ENCODE measurements around the gene EPB41L4A.

EPB41L4A gene

DNA sequence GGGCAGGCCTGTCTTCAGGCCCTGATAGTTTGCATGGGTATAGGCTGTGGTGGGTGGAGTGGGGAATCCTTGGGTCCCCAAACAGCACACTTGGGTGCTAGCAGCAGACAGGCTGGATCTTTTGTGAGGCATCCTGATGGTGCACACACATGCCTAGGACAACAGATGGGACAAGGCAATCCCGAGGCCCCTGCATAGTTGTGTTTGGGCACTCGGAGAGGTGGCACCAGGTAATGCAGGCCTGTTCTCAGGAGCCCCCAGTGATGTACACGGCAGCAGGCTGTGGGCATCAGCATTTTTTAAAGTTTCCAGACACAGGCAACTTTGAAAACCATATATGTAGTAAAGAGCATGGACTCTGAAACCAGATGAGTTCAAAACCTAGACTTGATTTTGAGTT lies 65.4 kb downstream of the EPB41L4A start:
- DNase-seq: no peak

DNA sequence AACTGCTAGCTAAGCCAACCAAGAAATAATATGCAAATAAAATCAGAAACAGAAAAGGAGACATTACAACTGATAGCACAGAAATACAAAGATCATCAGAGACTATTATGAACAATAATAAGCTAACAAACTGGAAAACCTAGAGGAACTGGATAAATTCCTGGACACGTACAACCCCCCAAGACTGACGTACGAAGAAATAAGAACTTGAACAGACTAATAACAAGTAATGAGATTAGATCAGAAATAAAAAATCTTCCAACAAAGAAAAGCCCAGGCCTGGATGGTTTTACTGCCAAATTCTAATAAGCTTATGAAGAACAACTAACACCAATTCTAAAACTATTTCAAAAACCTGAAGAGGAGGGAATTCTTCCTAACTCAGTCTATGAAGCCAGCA lies 67.9 kb downstream of the EPB41L4A start:
- DNase-seq: no peak

DNA sequence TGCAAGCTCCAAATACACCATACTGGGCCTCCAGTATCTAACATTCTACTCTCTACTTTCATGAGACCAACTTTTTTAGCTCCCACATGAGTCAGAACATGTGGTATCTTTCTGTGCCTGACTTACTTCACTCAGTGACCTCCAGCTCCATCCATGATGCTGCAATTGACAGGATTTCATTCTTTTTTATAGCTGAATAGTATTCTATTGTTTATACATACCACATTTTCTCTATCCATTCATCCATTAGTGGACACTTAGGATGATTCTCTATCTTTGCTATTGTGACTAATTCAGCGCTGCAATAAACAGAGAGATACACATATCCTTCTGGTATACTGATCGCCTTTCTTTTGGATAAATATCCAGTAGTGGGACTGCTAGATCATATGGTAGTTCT lies 68.5 kb downstream of the EPB41L4A start:
- no peak for DNase-seq

DNA sequence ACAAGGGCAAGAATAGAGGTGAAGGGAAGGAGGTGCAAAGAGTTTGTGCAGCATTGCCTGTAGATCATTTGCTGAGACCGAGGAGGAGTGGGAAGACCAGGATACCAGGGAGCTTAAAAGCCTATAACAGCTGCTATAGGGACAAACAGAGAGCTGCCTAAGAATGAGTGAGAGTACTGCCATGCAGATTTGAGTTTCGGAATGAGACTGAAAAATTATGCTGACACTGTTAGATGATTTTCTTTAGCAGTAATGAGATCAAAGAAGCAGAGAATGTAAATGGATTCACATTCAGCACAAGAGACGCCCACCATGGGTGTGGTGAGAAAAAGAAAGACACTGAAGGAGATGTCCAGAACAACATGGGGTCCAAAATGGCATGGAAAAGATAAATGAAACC lies 69.7 kb downstream of the EPB41L4A start:
- DNase-seq: no peak

DNA sequence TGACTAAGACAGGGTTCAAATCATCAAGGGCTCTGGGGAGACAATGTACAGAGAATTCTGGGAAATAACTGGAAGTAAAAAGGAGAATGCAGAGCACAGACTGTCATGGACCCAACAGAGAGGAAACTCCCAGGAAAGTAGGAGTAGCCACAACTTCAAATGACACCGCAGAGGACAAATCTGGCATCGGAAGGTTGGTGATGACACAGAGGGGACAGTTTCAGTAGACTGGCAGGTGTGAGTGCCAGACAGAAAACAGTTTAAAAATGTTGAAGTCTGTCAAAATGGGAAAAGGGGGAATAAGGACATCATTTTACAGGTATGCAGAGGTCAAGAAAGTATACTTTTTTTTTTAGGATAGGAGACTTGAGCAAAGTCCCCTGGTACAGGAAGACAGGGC lies 70.2 kb downstream of the EPB41L4A start:
- no peak for DNase-seq

DNA sequence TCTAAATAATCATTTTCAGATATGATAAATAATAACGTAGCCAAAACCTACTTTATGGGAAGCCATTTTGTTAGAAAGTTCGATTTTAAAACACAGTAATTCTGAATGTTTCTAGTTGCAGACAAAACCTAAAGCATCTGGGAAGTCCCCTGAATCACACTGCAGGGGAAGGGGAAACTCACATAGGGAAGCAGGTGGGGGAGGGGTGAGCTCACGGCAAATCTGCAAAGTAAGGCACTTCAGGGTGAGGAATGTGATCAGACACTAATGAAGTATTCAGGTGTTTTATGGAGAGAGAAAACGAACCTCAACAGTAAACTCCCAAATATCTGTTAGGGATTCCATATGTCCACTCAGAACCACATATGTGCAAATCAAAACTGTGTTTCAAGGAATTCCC lies 70.7 kb downstream of the EPB41L4A start:
- no peak for DNase-seq

DNA sequence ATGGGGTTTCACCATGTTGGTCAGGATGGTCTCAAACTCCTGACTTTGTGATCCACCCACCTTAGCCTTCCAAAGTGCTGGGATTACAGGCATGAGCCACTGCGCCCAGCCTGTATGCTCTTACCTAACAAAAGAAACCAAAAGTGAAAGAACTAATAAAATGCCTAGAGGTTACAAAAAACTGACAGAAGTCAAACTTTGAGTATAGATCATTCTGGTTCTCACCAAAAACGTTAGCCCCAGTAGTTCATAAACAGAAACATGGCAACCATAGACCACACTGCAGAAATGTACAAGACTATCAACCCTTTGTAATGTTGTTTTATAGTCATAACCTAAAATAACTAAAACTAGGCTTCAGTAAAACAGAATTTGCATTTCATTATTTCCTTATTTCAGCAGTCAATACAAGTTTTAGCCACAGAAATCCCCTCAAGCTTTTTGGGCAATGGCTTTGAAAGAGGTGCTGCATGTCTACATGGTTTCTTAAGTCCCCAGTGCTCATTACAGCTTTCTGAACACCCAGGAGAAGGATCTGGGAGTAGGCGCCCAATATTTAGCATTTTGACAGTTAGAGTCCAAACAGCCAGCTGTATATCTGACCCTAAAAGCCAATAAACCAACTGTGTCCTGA lies 72.5 kb downstream of the EPB41L4A start:
- no peak for DNase-seq

DNA sequence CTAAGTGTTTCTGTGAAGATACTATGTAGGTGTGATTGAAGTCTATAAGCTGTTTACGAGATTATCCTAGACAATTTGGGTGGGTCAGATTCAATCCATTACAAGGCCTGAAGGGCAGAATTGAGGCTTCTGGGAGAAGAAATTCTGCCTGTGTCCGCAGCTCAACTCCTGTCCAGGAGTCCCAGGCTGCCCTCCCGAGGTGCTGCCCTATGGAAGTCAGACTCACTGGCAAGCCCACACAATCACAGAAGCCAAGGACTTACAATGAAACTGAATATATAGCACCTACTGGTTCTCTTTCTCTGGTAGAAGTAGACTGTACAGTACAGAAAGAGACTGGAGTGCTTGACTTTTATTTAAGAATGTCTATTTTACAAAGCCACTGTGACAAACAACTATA lies 74.5 kb downstream of the EPB41L4A start:
- DNase-seq: no peak

DNA sequence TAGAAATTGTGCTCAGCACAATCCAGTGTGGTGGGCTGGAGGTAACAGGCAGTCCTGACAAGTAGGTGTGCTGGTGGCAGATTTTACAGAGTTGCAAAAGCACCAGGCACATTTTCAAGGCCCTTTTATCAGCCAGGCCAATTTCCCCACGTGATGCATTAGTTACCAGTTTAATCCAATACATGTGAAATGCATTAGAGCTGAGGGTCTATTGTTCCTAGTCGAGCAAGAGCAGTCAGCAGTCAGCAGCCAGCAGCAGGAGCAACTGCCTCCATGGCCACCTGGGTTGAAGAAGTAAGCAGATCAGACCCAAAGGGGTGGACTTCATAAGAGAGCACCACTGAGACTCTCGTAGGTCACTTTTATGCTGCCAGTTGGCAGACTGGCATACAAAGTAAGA lies 76.7 kb downstream of the EPB41L4A start:
- DNase-seq: no peak

DNA sequence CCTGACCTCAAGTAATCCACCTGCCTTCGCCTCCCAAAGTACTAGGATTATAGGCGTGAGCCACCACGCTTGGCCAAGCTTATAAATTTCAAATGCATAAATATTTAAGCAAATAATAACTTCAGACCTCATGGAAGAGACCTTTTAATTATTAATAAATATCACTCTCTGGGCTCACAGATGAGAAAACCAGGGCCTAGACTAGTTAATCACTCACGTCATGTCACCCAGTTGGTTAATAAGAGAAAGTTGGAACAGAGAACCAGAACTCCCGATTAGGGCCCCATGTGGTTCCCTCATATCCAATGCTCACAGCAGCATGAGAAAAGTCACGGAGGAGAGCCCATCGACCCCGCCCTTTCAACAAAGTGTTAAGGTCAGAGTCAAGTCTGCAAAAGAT lies 79.3 kb downstream of the EPB41L4A start:
- no peak for DNase-seq

DNA sequence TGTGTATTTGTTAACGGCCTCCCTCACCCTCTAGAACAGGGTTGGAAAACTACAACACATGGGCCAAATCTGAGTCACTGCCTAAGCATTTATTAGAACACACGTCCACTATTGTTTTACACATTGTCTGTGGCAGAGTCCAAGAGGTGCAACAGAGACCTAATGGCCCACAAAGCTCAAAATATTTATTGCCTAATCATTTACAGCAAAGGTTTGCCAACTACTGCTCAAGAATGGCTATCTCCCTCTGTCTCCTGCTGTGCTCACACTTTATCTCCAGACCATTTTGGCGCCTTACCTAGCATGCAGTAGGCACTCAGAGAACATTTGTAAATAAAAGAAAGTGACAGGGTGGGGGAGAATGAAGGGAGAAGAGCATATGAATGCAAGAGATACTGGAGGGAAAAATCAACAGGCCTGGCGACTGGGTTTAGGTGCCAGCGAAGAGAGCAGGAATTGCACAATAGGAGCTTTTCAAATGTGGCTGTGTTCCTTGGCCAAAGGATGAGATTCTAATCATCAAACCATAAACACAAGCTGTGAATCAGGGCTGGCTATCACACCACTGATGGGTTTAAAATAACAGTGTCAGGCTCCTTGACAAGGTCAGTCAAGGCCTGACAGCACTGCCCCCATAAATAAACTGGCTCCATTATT lies 80.3 kb downstream of the EPB41L4A start:
- DNase-seq: no peak

DNA sequence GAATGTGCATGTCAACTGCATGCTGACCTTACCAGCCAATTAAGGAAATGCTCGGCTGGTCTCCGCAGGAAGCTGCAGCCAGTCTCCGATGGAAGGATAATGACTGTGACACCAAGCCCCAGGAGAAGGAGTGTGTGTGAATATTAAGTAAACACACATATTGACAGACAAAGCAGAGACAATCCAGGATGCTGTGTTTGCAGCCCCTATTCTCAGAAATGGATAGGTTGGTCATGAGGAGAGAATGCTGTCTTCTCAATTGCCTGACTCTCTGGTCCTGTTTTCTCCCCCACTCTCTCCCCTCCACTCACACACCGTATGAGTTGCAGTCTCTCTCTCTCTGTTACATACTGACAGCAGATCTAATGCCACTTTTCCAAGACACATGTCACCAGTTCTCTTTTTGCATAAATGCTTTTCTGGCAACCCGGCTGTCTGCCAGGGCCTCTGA lies 85.7 kb downstream of the EPB41L4A start:
- no peak for DNase-seq

DNA sequence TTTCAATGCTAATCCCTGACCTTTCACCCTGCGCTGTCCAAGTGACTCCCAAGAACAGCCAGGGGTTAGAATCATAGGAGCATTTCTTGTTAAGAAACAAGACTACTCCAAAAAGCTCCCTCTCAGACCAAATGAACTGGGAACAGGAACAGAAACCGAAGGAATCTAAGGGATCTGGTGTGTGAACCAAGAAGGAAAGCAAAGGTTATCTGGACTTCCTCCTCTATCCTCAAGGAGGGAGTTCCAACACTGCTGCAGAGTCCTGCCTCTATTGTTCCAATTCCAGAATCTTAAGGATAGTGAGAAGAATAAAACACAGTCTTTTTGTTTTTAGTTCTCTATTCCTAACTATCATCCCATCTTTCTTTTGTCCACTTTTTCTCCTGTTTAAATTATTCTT lies 87.2 kb downstream of the EPB41L4A start:
- DNase-seq: no peak

DNA sequence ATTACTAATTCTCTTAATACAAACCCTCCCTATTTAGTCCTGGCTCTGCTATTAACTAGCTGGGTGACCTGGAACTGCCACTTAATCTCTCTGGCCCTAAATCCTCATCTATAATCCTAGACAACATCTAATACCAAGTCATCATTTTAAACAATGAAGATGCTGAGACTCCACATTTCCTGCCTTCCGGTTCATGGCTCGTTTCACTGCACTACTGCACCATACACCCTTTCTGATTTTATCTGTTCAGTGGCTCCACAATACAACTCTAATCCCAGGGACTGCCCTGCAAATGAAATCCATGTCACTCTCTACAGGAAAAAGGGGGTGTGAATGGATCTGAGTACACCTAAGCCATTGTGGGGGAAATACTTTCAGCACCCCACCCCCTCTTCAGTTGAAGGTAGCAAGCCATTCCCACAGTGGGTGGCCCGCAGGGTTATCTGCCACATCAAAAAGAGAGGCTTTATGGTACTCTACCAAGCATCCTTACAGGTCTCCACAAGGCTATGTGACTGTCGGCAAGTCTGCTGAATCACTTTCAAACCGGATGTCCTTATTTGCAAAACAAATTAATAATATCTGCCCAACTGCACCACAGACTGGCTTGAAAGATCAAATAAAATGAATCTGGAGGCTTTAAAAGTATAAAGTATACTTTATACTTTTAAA lies 89.5 kb downstream of the EPB41L4A start:
- DNase-seq: no peak

DNA sequence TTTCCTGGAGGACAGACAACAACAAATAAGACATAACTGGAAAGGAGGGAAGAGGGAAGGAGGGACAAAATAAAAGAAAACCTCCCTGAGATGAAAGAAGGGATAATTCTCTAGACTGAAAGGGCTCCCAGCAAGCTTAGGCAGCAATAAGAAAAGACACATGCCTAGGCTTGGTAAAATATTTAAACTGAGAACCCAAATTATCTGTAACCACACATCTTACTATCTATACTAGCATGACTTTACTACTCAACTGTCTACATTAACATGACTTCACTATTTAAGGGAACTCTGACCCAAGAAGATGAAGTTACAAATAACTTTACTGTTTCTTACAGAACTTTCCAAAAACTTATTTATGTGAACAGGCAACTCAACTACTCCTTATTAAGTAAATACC lies 95.9 kb downstream of the EPB41L4A start:
- no peak for DNase-seq

DNA sequence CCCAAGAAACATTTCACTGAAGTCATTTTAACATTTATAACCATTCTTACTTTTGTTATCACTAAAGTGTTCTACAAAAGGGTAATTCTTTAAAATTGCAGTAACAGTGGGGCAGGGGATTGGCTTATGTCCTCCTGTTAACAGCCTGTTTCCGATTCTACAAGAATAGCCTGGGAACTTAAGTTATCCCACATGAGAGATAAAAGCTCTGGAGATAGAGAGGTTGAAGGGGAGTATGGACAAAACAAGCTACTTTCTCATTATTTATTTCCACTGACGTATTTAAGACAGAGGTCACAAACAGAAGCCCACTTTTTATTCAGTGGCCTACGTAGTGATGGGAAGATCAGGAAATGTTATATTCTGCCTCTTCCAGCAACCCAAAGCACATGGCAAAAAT lies 98.7 kb downstream of the EPB41L4A start:
- DNase-seq: no peak

DNA sequence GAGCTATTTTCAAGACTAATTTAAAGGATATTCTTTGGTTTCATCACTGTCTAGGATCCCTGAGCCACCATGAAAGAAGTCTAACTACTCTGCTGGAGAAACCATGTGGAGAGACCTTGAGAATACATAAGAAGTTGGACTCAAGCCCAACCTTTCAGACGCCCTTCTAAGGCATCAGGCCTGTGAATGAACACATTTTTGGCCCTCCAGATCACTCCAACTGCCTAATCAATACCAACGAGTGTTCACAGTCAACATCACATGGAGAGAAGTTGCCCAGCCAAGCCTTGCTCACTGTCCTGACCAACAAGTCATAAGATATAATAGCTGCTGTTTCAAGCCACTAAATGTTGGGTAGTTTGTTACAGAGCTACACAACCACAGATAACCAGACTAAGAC lies 100.7 kb downstream of the EPB41L4A start:
- no peak for DNase-seq

DNA sequence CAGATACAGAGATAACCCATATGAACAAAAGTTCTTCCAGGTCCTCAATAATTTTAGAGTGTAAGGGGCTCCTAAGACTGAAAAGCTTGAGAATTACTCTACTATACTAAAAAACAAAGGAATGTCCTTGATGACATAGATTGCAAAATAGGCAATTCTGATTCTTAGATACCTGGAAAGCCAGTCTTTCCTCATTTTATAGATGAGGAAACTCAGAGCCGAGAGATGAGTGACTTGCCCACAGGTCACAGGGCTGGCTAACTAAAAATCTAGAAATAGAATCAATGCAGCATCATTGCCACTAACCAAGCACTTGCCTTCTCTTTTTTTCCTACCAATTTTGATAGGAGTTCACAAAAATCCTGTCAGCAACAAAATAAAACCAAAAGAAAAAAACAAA lies 101.2 kb downstream of the EPB41L4A start:
- no peak for DNase-seq

DNA sequence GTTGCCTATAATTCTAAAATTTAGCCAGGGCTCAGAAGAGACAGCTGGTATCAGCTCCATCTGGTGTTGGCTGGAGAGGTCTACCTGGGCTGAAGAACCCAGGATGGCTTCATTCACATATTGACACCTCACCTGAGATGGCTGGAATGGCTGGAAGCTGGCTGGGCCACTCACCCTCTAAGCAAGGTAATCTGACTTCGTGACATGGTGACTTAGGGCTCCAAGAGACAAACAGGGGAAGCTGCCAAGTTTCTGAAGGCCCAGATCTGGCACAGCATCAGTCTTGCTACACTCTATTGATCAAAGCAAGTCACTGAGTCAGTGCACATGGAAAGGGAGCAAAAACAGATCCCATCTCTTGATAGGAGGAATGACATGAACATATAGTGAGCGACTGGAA lies 102.3 kb downstream of the EPB41L4A start:
- DNase-seq: no peak

DNA sequence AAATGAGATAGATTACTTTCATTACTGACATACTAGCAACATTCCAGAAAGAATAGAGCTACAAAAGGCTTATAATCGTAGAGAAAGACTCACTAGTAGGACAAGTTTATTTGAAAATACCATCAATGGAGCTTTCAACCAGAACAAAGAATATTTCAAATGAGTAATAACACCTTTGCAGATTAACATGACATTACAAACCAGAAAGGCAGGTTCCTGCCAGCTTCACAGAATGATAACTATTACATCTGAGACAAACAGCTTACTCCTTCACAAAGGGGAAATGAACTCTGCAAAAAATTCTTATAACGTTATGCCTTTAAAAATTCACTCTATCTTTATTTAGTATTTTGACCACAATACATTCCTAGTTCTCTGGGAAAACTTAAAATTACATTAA lies 103.1 kb downstream of the EPB41L4A start:
- no peak for DNase-seq

DNA sequence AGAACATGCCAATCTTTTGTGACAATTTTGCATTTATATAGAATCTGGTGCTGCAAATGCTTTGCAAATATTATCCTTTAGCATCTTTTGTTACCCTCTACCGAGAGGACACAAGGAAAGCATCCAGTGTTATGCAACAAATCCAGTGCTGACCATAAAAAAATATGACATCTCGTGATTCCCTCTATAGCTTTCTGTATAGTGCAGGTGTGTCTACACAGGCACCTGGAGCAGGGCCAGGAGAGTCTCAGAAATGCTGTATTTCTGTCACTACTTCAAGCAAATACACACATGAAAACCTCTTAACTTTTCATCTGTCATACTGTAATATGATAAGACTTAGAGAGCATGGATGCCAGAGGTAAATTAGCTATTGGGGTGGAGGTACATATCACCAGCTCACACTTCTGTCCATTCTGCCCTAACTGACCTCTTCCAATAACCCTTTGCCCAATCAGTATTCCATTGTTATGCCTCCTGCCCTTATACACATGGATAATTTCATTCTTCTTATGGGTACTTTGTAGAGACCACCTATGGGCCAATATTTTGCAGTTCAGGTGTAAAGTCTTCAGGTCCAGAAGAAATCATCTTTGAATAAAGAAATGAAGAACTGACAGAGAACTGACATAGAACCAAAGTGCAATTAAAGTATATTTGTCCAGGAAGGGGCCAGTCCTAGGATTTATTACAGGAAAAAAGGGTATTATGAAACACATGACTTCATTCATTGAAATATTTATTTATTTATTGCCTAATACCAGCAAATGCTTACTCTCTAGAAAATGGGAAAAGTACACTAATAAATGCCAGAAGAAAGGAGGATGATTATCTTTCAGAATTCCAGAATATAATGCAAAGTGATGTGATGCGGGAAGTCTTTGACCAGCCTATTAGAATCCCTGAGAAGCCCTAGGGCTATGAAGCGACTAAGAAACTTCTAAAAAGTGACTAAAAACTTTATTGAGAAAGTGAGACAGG lies 106.5 kb downstream of the EPB41L4A start:
- no peak for DNase-seq

DNA sequence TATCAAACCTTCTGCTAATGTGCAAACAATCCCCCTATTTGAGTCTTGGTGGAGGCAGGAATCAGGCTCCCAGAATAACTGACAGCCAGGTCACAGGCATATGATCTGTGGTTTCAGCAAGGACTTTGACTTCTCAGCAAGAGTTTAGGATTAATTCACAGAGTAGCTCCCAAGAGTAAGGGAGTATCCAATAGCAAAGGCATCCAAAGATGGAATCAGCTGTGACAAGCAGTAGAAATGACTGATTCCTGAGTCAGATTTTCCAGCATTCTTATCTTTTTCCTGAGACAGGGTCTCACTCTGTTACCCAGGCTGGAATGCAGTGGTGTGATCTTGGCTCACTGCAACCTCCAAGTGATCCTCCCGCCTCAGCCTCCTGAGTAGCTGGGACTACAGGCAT lies 108.3 kb downstream of the EPB41L4A start:
- DNase-seq: no peak

DNA sequence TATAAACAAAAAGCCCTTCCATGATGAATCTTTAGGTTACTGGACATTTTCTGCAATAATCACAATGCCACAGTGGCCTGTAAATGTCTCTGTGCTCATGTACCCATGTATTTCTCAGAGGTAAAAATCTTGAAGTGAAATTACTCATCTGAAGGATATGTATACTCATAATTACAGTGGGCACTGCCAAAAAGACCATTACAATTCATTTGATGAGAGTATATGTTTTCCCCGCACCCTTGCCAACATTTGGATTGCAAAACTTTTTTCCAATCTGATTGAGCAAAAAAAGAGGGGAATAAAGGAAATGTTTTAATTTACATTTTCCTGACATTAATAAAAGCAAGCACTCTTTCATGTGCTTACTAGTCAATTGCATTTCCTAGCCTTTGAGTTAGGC lies 110.5 kb downstream of the EPB41L4A start:
- DNase-seq: no peak
